GM20000 (cell line): ENCODE measurements around the gene PLBD1.

Experiments
- DNase-seq: peaks from one replicate; pipeline ENCODE4 v3.0.0; 2012; ENCODE audit warnings: low spot score
- TF ChIP-seq, protein P1 (sequence below): IDR thresholded peaks from 2 replicates; pipeline ENCODE4 v1.5.1; 2012; ENCODE audit warnings: mild to moderate bottlenecking, control low read depth; ENCODE audit errors: extremely low read depth, missing control alignments

The PLBD1 gene

DNA sequence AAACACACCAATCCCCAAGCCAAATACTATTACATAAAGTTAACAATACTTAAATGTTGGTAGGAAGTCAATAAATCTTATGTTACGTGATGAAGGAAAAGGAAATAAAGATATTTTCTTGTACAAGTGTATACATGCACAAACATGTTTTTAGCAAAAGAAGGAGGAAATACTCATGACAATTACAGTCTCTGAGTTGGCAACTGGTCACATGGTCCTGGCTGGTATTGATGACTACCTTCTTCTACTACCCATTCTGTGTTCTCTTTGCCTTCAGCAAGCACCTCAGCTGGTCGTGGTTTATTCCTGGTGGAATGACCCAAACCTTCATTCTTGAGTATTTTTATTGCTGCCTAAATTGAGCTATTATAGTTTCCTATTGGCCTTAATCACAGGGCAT is 84.8 kb downstream of the PLBD1 start:
- no peak for DNase-seq
- TF ChIP-seq, protein P1, sequence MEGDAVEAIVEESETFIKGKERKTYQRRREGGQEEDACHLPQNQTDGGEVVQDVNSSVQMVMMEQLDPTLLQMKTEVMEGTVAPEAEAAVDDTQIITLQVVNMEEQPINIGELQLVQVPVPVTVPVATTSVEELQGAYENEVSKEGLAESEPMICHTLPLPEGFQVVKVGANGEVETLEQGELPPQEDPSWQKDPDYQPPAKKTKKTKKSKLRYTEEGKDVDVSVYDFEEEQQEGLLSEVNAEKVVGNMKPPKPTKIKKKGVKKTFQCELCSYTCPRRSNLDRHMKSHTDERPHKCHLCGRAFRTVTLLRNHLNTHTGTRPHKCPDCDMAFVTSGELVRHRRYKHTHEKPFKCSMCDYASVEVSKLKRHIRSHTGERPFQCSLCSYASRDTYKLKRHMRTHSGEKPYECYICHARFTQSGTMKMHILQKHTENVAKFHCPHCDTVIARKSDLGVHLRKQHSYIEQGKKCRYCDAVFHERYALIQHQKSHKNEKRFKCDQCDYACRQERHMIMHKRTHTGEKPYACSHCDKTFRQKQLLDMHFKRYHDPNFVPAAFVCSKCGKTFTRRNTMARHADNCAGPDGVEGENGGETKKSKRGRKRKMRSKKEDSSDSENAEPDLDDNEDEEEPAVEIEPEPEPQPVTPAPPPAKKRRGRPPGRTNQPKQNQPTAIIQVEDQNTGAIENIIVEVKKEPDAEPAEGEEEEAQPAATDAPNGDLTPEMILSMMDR: no peak

DNA sequence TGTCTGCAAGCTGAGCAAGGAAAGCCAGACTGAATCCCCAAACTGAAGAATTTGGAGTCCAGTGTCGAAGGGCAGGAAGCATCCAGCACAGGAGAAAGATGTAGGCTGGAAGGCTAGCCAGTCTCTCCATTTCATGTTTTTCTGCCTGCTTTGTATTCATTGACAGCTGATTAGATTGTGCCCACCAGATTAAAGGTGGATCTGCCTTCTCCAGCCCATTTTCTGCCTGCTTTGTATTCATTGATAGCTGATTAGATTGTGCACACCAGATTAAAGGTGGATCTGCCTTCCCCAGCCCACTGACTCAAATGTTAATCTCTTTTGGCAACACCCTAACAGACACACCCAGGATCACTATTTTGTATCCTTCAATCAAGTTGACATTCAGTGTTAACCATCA is 85.3 kb downstream of the PLBD1 start:
- TF ChIP-seq, protein P1: no peak
- DNase-seq: no peak

DNA sequence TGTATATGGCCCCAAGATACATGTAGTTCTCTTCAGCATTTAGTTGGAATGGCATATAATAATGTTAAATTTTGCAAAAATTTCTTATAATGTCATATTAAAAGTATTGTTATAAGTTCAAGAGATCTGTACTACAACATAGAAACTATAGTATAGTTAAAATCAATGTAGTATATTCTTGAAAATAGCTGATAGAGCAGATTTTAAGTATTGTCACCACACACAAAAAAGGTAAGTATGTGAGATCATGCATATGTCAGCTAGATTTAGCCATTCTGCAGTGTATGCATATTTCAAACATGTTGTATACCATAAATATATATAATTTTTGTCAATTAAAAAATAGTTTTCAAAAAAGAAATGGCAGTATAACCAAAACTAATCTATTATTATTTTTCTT is 86.5 kb downstream of the PLBD1 start:
- no peak for DNase-seq
- TF ChIP-seq, protein P1: no peak

DNA sequence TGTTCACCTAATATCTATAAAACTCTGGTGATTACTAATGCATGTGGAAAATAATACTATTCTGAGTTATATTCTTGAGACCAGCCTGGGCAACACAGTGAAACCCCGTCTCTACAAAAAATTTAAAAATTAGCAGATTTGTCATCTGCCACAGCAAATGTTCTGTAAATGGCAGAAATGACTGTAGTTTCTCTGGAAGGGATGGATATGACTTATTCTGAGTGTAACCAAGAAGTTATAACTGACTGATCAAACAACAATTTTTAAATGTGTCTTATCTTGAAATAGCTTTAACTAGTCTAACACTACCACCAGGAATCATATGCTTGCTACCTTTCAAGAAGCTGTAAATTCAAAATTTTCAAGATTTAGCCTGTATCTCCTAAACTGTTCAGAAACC is 88.7 kb downstream of the PLBD1 start:
- DNase-seq: no peak
- TF ChIP-seq, protein P1: no peak

DNA sequence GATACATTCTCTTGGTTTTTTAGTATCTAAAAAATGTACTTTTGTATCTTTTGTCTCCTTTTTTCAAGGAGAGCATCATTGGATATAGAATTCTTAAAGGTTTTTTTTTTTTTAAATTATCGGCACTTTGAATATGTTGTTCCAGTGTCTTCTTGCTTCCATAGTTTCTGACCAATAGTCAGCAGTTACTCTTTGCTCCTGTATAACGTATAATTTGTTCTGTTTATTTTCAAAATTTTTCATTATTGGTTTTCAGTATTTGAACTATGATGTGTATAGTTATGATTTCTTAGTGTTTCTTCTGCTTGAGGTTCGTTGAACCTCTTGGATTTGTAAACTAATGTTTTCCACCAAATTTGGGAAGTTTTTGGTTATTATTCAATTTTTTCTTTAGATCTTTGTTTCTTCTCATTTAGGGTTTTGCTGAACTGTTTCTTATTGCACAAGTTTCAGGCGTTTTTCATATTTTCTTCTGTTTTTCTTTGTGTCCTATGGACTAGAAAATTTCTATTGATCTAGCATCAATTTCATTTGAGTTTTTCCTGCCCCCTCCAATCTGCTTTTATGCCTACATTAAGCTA is 93.9 kb downstream of the PLBD1 start:
- TF ChIP-seq, protein P1: no peak
- no peak for DNase-seq

DNA sequence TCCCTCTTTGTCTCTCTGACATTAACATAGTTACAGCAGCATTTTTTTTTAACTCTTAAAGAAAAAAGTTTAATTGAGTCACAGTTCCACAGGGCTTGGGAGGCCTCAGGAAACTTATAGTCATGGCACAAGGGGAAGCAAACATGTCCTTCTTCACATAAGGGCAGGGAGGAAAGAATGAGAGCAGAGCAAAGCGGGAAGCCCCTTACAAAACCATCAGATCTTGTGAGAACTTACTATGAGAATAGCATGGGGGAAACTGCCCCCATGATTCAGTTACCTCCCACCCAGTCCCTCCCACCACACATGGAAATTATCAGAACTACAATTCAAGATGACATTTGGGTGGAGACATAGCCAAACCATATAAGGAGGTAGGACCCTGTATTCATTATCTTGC is 96.2 kb downstream of the PLBD1 start:
- TF ChIP-seq, protein P1: no peak
- no peak for DNase-seq

DNA sequence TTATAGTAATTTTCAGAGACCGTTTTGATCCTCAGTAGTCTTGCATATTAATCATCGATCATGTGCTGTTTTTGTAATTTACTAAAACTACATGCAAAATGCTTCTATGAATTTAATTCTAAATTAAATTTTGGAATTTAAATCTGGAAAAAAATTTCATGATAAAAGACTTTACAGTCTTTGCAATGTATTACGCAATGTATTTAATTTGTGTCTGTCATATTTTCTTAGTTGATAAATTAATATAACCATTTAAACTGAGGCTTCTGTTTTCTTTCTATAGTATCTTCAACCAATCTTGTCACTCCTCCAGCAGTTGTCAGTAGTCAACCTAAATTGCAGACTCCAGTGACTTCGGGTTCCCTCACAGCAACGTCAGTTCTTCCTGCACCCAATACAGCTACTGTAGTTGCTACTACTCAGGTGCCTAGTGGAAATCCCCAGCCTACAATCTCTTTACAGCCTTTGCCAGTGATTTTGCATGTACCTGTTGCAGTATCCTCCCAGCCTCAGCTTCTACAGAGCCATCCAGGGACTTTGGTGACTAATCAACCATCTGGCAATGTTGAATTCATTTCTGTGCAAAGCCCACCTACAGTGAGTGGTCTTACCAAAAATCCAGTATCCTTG is 107.4 kb downstream of the PLBD1 start:
- DNase-seq: no peak
- TF ChIP-seq, protein P1: no peak
